Erythroblast (primary cell): ENCODE measurements around the gene PRM2.

Experiments
- GATA1 ChIP-seq: IDR thresholded peaks from 2 replicates; pipeline ENCODE4 v1.6.1; 2011; ENCODE audit warnings: low read depth, mild to moderate bottlenecking, control low read depth, low read length, moderate library complexity
- POLR2A ChIP-seq: IDR thresholded peaks from 2 replicates; pipeline ENCODE4 v1.6.1; 2011; ENCODE audit warnings: mild to moderate bottlenecking, low read length

GRCh38 chr16:11296706-11297491 lies 20.6 kb upstream of the PRM2 start:
- TF ChIP-seq POLR2A (no peak), GATA1 (no peak)
